NCI-H446 treated with DMSO at 0.1 percent for 48 hours (cell line): ENCODE data around the gene GREM2.

Experiments used
- DNase-seq: peaks from one replicate; lab custom pipeline; 2025; lab: John Stamatoyannopoulos, UW

GREM2 gene

DNA sequence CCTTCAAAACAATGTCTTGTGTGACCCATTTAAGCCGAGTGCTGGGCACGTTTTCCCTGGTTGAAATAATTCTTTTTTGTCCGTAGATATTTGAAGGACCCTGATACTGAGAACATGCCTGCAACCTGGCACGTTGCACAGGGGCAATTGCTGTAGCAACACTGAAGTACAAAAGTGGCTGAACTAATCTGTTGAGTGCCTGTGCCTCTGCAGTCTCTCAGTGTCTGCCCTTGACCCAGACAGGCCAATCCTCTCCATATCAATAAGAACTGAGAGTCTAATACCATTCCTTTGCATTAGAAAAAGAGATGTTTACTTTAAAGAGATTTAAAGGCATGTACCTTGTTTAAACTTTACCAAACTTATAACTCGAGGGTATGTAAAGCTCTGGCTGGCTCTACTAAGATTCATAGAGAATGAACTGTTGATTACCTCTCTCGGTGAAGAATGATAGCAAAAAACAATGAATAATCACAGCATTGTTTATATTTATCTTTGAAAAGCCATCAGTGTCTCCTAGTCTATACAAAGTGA is 2.4 kb downstream of the GREM2 start:
- no peak for DNase-seq

DNA sequence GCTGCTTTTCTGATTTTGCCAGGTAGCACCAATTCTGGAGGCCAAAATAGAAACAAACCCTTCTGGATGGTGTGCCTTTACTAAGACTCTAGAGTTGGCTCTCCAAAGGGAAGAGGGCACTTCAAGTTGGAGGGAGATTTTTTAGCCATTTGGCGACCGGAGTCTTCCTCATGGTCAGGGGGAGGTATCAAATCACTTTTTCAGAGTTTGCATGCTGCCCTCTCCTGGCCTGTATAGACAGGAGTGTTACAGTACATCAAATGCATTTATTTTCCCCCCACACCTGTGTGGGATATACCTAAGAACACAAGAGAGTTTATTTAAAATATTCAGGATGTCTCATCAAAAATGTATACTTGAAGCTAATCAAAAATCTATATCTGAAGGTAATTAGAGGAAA is 3.2 kb downstream of the GREM2 start:
- DNase-seq: no peak

DNA sequence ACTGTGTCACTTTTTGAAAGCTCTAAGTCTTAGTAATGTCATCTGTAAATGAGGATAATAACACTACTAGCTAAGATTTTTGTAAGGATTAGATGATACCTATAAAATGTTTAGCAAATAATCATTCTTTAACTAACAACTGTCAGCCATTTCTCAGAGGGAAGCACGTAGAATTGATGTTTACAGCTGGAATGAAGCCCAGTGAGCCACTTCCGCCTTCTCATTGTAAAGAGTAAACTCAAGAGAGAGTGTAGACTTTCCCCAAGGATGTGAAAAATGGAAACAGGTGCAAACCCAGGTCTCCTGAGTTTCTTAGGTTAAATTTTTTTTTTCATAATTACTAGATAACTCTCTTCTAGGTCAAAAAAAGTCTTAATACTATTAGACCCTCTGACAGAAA is 4.9 kb downstream of the GREM2 start:
- DNase-seq: no peak

DNA sequence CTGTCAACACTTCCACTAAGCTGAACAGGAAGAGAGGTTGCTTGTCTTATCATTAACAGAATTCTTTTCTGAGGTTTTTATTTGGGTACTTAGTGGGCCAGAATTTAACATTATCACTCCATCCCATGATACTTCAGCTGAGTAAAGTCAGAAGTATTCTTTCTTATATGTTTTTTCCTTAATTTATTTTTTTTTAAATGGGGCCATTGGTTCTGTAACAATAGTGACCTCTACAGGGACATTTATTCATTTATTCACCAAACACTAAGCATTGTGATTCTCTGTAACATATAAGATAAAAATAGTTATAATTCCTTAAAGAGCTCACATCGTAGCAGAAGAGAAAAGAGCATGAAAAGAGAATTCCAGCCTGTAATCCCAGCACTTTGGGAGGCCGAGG is 9.8 kb downstream of the GREM2 start:
- DNase-seq: no peak

DNA sequence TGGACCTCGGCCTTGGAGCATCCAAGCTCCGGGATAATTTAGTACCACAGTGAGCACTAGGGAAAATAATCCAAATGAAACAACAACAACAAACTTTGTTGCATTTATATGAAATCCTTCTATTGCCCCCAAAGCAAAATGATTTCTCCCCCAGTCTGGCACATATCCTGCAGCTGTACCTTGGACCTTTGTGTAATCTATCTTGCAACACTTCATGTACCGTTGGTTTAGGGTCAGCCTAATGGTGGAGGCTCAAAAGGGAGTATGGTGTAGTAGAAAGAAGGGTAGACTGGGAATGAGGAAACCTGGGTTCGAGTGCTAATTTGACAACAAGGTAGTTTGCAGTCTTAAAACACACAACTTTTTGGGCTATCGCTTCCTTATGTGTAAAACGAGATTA is 12.1 kb downstream of the GREM2 start:
- DNase-seq: no peak

DNA sequence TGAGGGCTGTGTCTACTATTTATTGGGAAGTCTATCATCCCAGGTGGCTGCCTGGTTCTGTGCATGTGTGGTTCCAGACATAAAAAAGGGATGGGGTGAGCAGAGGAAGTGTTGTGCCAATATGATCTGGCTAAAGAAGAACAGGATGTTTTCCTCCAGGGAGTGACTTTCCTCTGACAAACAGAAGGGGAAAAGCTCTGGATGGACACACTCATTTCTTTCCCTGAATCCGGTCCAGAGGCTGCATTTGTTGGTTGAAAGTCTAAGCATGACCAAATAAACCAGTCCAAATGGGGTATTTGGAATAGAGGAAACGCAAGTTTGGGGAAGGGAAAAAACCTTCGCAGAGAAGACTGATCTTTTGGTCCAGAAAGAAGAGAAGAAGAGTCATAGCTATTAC is 12.7 kb downstream of the GREM2 start:
- no peak for DNase-seq

DNA sequence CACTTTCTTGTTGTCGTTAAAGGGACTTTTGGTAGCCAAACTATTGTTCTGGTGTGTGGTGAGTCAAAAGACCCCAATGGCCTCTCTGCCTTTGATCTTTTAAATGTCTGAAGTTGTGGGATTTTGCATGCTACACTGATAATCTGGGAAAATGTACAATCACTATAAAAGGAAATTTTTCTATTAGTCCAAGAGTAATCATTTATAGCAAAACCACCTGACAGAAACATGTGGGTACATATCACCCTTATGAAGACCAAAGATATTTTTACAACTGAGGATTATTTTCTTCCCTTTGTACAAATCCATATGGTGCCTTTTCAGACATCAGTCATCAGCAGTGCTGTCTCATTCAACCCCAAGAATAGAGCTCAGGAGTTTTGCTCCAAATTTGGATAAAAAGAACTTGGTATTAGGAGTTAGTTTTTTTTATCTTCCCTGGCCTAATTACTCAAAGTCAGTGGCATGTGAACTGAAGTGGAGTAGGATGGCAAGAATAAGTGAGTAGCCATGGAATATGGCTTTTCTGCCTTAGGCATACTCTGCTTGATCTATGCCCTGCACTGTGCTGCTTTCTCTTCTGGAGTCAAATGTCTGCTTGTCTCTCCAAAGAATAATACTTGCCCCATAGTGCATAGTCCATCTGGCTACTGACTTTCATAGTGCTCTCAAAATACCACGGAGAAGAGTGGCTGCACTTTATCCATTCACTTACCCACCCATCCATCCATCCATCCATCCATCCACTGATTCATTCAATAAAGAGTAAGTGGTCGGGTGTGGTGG is 13.5 kb downstream of the GREM2 start:
- DNase-seq: no peak

DNA sequence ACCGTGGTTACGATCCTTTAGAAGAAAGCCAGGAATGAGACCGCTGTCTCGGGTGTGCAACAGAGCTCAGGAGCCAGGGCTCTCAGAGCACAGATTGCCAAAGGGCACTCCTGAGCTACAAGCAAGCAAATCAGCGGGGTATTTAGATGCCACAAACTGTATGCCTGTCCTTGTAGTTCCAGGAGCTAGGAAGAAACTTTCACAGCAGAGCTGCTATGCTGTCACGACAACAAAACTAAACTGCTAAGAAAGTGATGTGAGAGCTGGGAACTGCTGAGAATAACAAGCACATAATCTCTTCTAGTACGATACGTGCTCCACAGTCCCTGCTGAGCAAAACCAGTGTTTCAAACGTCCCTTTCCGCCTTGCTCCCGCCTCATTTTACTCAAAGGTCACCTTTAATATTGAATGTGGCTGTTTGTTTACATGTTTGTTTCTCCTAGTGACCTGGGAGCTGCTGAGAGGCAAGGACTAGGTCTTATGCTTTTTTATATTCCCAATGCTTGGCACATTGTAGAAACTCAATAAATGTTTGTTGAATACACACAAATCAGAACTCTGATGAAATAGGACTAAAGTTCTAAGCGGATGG is 14.7 kb downstream of the GREM2 start:
- DNase-seq: no peak

DNA sequence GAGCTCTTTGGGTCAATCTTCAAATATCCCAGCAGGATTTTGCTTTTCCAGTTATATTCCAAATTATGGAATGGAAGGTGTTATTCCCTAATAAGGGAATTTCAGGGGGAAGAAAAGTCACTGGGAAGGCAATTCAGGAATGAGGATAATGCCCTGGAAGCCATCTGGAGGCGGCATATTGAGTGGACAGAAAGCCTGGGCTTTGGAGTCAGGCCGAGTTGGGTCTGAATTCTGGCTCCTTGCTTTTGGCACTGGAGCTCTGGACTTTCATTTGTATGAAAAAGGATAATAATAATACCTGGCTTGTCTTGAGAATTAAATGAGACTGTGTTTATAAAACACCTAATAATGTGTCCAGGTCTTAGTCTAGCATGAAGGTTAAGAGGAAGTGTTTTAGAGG is 16.5 kb downstream of the GREM2 start:
- no peak for DNase-seq

DNA sequence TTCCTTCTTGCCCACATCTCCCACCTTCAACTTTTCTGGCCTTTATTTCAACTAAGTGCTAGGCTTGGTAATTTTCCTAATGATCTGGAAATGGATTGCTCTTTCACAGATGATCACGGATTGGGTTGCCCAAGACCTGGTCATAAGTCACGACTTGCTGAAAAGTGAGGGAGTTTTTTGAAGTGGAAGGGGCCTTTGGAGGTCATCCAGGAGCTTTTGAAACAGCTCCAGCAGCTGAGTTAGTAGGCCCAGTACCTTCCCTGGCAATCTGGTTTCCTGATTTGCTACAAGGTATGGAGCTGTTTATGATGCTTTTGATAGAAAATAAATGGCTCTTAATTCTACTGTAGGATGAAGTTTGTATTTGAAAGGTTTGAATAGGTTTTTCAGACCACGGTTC is 20.4 kb downstream of the GREM2 start:
- no peak for DNase-seq

DNA sequence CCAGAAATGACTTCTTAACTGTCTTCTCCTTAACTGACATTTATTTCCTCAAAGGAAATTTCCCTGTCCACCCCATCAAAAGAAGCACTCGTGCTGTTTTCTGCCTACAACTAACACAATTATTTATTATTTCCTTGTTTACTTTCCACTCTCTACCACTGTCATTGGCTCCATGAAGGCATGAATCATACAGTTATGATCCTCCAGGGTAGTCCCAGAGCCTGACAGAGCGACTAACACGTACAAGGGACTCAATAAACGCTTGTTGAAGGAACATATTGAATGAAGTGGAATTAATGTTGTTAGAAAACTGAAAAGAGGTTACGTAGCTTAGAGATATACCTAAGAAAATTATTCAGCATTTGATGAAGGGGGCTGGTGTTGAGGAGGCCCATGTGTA is 20.9 kb downstream of the GREM2 start:
- no peak for DNase-seq

DNA sequence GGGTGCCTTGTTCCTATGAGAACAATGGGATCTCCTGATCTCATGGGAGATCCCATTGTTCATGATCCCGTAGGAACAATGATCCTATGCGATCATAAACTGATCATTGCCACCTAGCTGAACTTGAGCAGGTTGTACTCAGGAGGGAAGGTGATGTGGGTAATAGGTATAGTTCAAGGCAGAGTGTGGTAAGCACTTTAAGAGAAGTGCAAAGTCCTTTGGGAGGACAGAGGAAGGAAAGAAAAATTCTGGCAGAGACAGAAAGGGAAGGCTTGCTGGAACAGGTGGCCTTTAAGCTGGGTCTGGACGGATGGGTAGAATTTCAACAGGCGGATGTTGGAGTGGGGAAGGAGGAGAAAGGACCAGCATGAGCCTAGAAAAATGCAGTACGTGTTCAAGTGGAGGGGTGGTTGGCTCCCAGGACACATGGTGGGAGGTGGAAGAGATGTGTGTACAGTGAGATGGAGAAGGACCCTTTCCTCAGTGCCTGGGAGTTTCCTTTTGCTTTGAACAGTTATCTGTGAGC is 22.3 kb downstream of the GREM2 start:
- no peak for DNase-seq

DNA sequence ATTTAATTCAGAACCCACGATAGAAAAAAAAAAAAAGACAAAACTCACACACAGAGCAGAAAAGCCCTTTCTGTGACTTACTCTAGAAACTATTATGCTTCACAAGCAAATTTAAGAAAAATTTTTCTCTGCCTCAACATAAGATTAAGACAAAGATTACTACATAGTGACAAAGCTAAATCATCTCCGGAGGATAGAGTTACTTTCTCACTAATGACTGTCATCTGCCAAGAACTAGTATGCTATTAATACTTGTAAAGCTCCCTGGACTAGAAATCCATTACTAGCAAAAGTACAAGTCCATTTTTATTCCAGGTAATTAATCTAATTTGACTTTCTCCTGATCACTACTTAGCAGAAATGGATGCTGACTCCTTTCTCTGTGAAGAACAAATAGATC is 25.9 kb downstream of the GREM2 start:
- DNase-seq: no peak

DNA sequence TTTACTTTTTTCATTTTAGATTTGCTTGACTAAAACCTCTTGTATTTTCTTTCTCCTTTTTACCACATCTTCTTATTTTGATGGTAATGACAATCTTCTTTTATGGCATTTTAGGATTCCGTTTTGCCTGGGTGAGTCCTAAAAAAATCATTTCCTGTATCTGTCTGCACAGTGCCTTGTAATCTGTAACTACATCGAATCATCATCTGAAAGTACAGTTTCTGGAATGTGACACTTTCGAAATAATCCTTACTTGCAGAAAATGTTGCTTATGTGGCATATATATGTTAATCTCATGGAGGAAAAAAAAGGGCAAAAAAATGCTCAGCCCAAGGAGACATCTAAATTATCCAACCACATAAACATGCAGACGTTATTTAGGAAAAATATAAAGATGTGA is 29.0 kb downstream of the GREM2 start:
- DNase-seq: no peak

DNA sequence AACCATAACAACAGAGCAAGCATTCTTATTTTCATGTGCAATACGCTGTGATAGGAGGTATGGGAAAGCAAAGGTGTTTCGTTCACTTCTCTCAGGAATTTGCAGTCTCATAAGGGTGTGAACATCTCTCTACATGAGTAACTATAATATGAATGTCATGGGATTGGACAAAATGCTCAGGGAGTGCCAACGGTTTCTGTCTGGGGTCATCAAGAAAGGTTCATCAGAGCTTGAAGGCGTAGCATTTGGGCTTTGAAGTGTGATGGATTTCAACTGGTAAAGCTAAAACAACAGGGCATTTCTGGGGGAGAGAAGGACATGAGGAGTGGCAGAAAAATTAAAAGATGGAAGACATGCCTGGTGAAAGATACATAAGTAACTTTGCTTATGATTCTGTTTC is 32.4 kb downstream of the GREM2 start:
- no peak for DNase-seq

DNA sequence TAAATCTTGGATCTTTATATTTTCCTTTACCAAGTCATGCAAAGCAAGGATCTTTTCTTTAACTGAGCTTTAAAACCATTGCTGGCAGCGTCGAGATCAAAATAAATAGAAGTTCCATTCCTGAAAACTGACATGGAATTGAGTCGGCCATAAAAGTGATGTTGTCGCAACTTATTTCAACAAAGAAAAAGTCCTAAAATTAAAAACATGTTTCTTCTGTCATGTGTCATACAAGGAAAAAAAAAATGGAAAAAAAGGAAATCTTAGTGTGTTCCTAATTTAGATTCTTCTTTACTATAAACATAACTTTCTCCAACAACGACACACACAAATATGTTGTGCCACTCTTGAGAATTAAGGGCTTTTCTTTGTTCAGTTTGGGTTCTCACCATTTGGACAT is 34.9 kb downstream of the GREM2 start:
- no peak for DNase-seq

DNA sequence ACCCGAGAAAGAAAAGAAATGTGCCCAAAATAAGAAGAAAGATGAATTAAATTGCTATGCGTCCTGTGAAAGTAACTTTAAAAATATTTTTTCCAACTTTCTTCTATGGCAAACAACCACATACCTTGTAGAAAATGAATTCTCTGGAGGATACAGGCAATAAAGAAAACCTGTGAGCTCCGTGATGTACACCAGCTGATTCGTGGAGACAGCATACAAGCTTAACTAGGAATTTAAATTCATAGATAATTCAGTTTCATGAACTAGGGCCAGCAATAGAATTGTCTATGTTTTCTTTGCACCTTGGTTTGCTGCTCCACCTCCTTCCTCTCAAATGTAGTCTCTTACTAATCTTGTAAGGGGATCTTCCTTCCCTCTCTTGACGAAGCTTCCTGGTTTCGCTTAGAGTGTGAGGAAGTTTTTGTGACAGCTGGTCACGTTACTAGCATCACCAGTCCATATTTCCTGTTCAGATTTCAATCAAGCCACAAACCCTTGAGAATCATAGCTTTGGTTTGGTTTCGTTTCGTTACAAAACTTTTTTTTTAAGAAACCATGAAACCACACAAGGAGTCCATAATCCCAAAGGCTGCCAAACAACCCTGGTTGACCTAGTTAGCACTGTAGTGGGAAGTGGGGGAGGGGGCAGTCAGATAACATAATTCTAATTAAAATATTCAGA is 35.8 kb downstream of the GREM2 start:
- no peak for DNase-seq

DNA sequence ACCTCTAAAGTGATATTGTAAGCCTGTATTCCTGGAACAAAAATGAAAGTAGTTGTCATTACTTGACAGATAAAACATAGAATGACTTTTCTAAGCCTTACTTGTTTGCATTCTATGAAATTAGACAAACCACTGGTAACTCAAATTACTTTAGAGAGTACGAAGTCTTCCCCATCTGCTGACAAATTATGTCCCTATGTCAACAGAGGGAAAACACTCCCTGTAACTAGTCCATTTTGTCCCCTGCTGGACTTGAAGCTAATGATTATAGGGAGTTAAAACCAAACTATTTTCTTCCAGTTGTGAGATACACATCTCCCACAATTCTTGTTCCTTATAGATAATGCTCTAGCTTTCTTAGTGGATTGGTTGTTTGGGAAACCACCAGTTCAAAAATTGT is 39.6 kb downstream of the GREM2 start:
- DNase-seq: no peak

DNA sequence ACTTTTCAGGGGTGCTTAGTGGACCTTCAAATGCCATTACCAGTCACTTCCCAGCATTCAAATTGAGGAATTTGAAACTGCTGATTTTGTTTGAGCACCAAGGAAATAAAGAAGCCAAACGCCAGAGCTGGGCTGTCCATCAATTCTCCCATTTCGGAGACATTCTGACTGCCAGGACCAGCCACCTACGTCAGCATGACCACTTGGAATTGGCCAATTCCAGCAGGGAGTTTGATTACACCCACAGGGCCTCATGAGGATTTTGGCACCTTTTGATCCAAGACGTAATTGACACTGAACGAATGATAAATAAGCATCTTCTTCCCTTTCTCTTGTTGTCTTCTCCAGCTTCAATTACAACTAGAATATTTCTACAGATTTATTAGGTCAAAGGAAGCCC is 40.2 kb downstream of the GREM2 start:
- no peak for DNase-seq

DNA sequence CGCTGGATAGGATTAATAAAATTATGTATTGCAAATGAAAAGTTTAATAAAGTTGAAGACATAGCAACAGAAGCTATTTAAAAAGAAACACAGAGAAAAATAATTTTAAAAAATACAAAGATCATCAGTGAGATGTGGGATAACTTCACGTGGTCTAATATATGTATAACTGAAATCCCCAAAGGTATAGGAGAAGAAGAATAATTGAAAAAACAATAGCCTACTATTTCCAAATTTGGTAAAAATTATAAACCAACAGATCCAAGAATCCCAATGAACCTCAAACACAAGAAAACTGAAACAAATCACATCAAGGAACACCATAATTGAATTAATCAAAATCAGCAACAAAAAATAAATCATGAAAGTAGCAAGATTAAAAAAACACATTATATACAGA is 44.9 kb downstream of the GREM2 start:
- DNase-seq: no peak

DNA sequence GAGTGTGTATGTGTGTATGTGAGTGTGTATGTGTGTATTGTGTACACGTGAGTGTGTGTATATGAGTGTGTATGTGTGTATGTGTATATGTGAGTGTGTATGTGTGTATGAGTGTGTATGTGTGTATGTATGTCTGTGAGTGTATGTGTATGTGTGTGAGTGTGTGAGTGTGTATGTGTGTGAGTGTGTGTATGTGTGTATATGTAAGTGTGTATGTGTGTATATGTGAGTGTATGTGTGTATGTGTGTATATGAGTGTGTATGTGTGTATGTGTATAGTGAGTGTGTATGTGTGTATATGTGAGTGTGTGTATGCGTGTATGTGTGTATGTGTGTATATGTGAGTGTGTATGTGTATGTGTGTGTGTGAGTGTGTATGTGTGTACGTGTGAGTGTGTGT is 49.2 kb downstream of the GREM2 start:
- DNase-seq: no peak

DNA sequence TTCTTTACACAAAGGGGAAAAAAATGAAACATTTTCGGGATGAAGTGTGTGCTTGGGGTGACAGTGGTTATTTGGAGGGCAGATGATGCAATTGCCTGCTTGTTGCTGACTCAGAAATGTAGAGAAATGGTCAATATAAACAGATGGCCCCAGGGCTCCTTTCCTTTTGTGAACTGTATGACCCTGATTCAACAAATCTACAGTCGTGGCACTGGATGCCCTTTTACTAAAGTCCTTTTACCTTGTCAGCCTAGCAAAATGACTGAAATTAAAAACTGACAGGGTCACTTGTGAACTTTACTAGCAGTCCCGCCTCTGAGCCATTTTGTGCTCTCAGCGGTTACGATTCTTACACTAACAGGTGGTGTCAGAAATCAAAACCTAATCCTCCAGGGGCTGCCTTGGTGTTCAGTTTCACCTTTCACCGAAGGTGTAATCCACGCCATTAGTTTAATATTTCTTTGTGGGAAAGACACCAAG is 49.8 kb downstream of the GREM2 start:
- DNase-seq: no peak

DNA sequence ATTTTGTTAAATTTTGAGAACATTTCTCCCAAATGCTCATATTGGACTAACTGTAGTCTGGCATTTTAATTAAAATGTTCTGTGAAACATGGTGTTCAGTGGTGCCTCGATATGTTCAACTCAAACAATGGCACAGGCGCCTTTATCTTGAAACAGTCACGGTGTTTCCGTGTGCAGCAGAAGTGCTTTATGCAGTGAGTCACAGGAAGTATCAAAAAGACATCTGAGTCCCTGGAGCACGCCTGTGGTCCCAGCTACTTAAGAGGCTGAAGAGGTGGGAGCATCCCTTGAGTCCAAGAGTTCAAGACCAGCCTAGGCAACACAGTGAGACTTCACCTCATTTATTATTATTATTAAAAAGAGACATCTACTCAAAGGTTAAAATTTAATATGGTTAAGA is 52.2 kb downstream of the GREM2 start:
- no peak for DNase-seq
